GM10847 (cell line): ENCODE results near the gene FHOD3.

Experiments used
- POLR2A ChIP-seq: IDR thresholded peaks from 2 replicates; pipeline ENCODE4 v1.6.1; 2011; ENCODE audit not compliant: insufficient read length; ENCODE audit errors: extremely low read depth

The FHOD3 gene

GRCh38 chr18:36348971-36349417 is 51.5 kb downstream of the FHOD3 start:
- no peak for TF ChIP-seq POLR2A

GRCh38 chr18:36349552-36349951 is 52.0 kb downstream of the FHOD3 start:
- no peak for TF ChIP-seq POLR2A

- TF ChIP-seq POLR2A = no peak
Observed at GRCh38 chr18:36350251-36350651, 52.7 kb downstream of the FHOD3 start.

GRCh38 chr18:36350839-36351469 is 53.4 kb downstream of the FHOD3 start:
- TF ChIP-seq POLR2A = no peak

- TF ChIP-seq POLR2A = no peak
Observed at GRCh38 chr18:36352384-36352783, 54.9 kb downstream of the FHOD3 start.

GRCh38 chr18:36354989-36355388 is 57.5 kb downstream of the FHOD3 start:
- TF ChIP-seq POLR2A = no peak

GRCh38 chr18:36355511-36355910 is 58.0 kb downstream of the FHOD3 start:
- TF ChIP-seq POLR2A = no peak

GRCh38 chr18:36358141-36358540 is 60.6 kb downstream of the FHOD3 start:
- TF ChIP-seq POLR2A = no peak

- TF ChIP-seq POLR2A = no peak
Observed at GRCh38 chr18:36360256-36360909, 62.9 kb downstream of the FHOD3 start.

- no peak for TF ChIP-seq POLR2A
Observed at GRCh38 chr18:36364911-36365624, 67.6 kb downstream of the FHOD3 start.

- no peak for TF ChIP-seq POLR2A
Observed at GRCh38 chr18:36365836-36366775, 68.6 kb downstream of the FHOD3 start.

- TF ChIP-seq POLR2A = no peak
Observed at GRCh38 chr18:36366994-36367839, 69.7 kb downstream of the FHOD3 start.

- no peak for TF ChIP-seq POLR2A
Observed at GRCh38 chr18:36368889-36369288, 71.4 kb downstream of the FHOD3 start.

- TF ChIP-seq POLR2A = no peak
Observed at GRCh38 chr18:36372903-36373311, 75.4 kb downstream of the FHOD3 start.

- no peak for TF ChIP-seq POLR2A
Observed at GRCh38 chr18:36374262-36374661, 76.7 kb downstream of the FHOD3 start.

- TF ChIP-seq POLR2A = no peak
Observed at GRCh38 chr18:36375118-36375517, 77.6 kb downstream of the FHOD3 start.
